ENCODE measurements around the gene D2HGDH. TPM values are rescaled to one million over a fixed set of nuclear protein-coding genes. Genes with fewer than 3 reads are reported as not detected.
A peak's percentile ranks its signal among the peaks of the same experiment; 100 is the strongest.

D2HGDH gene
- total and polyA plus RNA-seq, 2 of the 13 experiments (the other 11 are each of a cell fraction or from before 2014, with no cell fraction given), result 19.2 to 20.3 TPM

DNA sequence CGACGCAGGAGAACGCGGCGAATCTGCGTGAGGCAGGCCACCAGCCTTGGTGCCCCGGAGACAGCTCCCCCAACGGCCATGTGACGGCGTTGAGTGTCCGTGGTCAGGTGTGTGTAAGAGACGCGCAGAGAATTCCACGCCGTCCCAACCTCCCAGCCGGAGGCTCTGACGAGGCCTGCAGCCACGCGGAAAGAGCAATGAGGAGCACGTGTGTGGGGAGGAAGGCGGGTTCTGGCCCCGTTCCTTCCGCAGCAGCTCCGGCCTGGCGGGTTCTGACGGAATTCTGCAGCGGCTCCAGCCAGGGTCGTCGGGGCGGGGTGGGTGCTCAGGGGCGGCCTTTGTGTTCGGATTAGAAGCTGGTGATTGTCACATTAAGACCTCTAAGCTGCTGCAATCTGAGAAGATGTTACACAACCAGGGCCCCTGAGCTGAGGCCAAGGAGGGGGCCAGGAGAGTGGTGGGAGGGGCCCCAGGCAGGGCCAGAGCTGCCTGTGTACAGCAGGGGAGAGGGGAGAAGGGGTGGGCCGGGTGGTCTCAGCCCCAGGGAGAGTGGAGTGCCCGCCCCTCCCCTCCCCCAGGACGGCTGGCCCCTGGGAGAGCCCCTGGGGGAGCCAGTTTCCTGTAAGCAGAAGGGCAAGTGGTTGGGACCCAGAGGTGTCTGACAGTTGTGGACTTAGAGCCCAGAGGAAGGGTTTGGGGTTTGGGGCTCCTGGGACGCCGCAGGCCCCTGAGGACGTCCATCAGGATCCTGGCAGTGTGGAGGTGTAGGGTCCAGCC is 37.0 kb downstream of the D2HGDH start (continued):
- TF ChIP-seq, protein P1, sequence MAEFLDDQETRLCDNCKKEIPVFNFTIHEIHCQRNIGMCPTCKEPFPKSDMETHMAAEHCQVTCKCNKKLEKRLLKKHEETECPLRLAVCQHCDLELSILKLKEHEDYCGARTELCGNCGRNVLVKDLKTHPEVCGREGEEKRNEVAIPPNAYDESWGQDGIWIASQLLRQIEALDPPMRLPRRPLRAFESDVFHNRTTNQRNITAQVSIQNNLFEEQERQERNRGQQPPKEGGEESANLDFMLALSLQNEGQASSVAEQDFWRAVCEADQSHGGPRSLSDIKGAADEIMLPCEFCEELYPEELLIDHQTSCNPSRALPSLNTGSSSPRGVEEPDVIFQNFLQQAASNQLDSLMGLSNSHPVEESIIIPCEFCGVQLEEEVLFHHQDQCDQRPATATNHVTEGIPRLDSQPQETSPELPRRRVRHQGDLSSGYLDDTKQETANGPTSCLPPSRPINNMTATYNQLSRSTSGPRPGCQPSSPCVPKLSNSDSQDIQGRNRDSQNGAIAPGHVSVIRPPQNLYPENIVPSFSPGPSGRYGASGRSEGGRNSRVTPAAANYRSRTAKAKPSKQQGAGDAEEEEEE (CRISPR knock-in tag; IDR thresholded peaks at IDR 0.05; ENCODE audit: borderline replicate concordance), result peak; percentile 76; the same call in 1 of the 2 replicates
- TF ChIP-seq ZNF260 (CRISPR knock-in tag; IDR thresholded peaks at IDR 0.05; ENCODE audit: borderline replicate concordance, low read depth), result 0 out of 2 replicates have a peak, but pooled peaks have one; percentile 80
- TF ChIP-seq HCFC1 (IDR thresholded peaks at IDR 0.05; ENCODE audit: low read depth, low read length), result no peak
- TF ChIP-seq ZNF781 (CRISPR knock-in tag; IDR thresholded peaks at IDR 0.05; ENCODE audit: borderline replicate concordance, not compliant biosample characterization), result peak; percentile 97
- TF ChIP-seq BORCS8-MEF2B (CRISPR knock-in tag; IDR thresholded peaks at IDR 0.05), result peak; percentile 97
- TF ChIP-seq CC2D1A (CRISPR knock-in tag; IDR thresholded peaks at IDR 0.05), result peak; percentile 83; the same call in 1 of the 2 replicates
- no peak for TF ChIP-seq ZNF101 (CRISPR knock-in tag; IDR thresholded peaks at IDR 0.05; ENCODE audit: borderline replicate concordance, low read depth)
- TF ChIP-seq CBX2 (IDR thresholded peaks at IDR 0.05; ENCODE audit: low read depth, low read length), result no peak
- no peak for TF ChIP-seq CBX2 (CRISPR knock-in tag; IDR thresholded peaks at IDR 0.05; ENCODE audit: low read depth)
- no peak for TF ChIP-seq STAG1 (CRISPR knock-in tag; IDR thresholded peaks at IDR 0.05)
- TF ChIP-seq ZIK1 (CRISPR knock-in tag; IDR thresholded peaks at IDR 0.05; ENCODE audit: borderline replicate concordance, low read depth), result peak; percentile 96
- no peak for TF ChIP-seq ZNF143 (CRISPR knock-in tag; IDR thresholded peaks at IDR 0.05)
- peak; percentile 31 for TF ChIP-seq AHR (CRISPR knock-in tag; IDR thresholded peaks at IDR 0.05)
- TF ChIP-seq, protein P2, sequence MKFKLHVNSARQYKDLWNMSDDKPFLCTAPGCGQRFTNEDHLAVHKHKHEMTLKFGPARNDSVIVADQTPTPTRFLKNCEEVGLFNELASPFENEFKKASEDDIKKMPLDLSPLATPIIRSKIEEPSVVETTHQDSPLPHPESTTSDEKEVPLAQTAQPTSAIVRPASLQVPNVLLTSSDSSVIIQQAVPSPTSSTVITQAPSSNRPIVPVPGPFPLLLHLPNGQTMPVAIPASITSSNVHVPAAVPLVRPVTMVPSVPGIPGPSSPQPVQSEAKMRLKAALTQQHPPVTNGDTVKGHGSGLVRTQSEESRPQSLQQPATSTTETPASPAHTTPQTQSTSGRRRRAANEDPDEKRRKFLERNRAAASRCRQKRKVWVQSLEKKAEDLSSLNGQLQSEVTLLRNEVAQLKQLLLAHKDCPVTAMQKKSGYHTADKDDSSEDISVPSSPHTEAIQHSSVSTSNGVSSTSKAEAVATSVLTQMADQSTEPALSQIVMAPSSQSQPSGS (CRISPR knock-in tag; IDR thresholded peaks at IDR 0.05), result peak; percentile 50
- peak; percentile 72 for TF ChIP-seq HNRNPLL (IDR thresholded peaks at IDR 0.05; ENCODE audit: low read depth, low read length, poor library complexity, severe bottlenecking)
- TF ChIP-seq, protein P3, sequence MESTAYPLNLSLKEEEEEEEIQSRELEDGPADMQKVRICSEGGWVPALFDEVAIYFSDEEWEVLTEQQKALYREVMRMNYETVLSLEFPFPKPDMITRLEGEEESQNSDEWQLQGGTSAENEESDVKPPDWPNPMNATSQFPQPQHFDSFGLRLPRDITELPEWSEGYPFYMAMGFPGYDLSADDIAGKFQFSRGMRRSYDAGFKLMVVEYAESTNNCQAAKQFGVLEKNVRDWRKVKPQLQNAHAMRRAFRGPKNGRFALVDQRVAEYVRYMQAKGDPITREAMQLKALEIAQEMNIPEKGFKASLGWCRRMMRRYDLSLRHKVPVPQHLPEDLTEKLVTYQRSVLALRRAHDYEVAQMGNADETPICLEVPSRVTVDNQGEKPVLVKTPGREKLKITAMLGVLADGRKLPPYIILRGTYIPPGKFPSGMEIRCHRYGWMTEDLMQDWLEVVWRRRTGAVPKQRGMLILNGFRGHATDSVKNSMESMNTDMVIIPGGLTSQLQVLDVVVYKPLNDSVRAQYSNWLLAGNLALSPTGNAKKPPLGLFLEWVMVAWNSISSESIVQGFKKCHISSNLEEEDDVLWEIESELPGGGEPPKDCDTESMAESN (CRISPR knock-in tag; conservative IDR thresholded peaks at IDR 0.05), result peak; percentile 95
- TF ChIP-seq, protein P4, sequence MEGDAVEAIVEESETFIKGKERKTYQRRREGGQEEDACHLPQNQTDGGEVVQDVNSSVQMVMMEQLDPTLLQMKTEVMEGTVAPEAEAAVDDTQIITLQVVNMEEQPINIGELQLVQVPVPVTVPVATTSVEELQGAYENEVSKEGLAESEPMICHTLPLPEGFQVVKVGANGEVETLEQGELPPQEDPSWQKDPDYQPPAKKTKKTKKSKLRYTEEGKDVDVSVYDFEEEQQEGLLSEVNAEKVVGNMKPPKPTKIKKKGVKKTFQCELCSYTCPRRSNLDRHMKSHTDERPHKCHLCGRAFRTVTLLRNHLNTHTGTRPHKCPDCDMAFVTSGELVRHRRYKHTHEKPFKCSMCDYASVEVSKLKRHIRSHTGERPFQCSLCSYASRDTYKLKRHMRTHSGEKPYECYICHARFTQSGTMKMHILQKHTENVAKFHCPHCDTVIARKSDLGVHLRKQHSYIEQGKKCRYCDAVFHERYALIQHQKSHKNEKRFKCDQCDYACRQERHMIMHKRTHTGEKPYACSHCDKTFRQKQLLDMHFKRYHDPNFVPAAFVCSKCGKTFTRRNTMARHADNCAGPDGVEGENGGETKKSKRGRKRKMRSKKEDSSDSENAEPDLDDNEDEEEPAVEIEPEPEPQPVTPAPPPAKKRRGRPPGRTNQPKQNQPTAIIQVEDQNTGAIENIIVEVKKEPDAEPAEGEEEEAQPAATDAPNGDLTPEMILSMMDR (CRISPR knock-in tag; IDR thresholded peaks at IDR 0.05), result peak; percentile 47
- TF ChIP-seq ZNF282 (IDR thresholded peaks at IDR 0.05; ENCODE audit: partially characterized antibody), result no peak
- peak; percentile 29 for TF ChIP-seq PHF5A (CRISPR knock-in tag; IDR thresholded peaks at IDR 0.05; ENCODE audit: low read depth, unreplicated experiment)
- TF ChIP-seq ZNF160 (CRISPR knock-in tag; IDR thresholded peaks at IDR 0.05), result no peak; the same call in 1 of the 2 replicates
- TF ChIP-seq ZNF446 (CRISPR knock-in tag; IDR thresholded peaks at IDR 0.05), result peak; percentile 96
- TF ChIP-seq SRY (CRISPR knock-in tag; IDR thresholded peaks at IDR 0.05), result peak; percentile 80

All from HepG2 (cell line).